DOHH2 (cell line): Measurements from ENCODE around the gene PTGIS.

ENCODE experiments used
- H3F3A ChIP-seq: fragments of 200-600 bp; sonication (generic), shearing (Covaris generic); 2 replicates; pipeline ENCODE4 v1.6.0; 2016; ENCODE audit warnings: antibody characterized with exemption, mild to moderate bottlenecking; ENCODE audit not compliant: control insufficient read depth, insufficient read depth
- H3K27ac ChIP-seq: fragments of 200-600 bp; sonication (generic); 2 replicates; pipeline ENCODE4 v1.5.1; 2014; ENCODE audit warnings: low read depth, mild to moderate bottlenecking, low read length, moderate library complexity
- H3K27me3 ChIP-seq: fragments of 200-600 bp; sonication (generic); 2 replicates; pipeline ENCODE4 v1.6.1; 2014; ENCODE audit warnings: mild to moderate bottlenecking, low read length, mixed read lengths; ENCODE audit not compliant: control insufficient read depth
- H3K36me3 ChIP-seq: fragments of 200-600 bp; sonication (generic); 2 replicates; pipeline ENCODE4 v1.6.1; 2014; ENCODE audit warnings: mild to moderate bottlenecking, low read length, moderate library complexity, mixed read lengths; ENCODE audit not compliant: control insufficient read depth
- H3K4me1 ChIP-seq: fragments of 200-600 bp; sonication (generic); 2 replicates; pipeline ENCODE4 v1.6.1; 2014; ENCODE audit warnings: mild to moderate bottlenecking, low read length, mixed read lengths; ENCODE audit not compliant: control insufficient read depth
- H3K4me2 ChIP-seq: fragments of 200-600 bp; sonication (generic); 2 replicates; pipeline ENCODE4 v1.6.0; 2014; ENCODE audit warnings: mild to moderate bottlenecking, low read length, moderate library complexity
- H3K4me3 ChIP-seq: fragments of 200-600 bp; sonication (generic); 2 replicates; pipeline ENCODE4 v1.5.1; 2014; ENCODE audit warnings: mild to moderate bottlenecking, low read length, mixed read lengths
- H3K79me2 ChIP-seq: fragments of 200-600 bp; sonication (generic); 2 replicates; pipeline ENCODE4 v1.6.1; 2014; ENCODE audit warnings: mild to moderate bottlenecking, low read length, mixed read lengths; ENCODE audit not compliant: control insufficient read depth
- H3K9me2 ChIP-seq: fragments of 200-600 bp; sonication (generic); replicated peaks from 2 replicates; pipeline ENCODE4 v1.6.1; 2014; ENCODE audit warnings: mild to moderate bottlenecking, low read length, mixed read lengths; ENCODE audit not compliant: control insufficient read depth
- H3K9me3 ChIP-seq: fragments of 200-600 bp; sonication (generic); 2 replicates; pipeline ENCODE4 v1.6.1; 2014; ENCODE audit warnings: antibody characterized with exemption, low read length, mixed read lengths; ENCODE audit not compliant: control insufficient read depth, insufficient read depth
- H4K20me1 ChIP-seq: fragments of 200-600 bp; sonication (generic); 2 replicates; pipeline ENCODE4 v1.6.0; 2014; ENCODE audit warnings: low read depth, mild to moderate bottlenecking, antibody characterized with exemption, low read length, moderate library complexity; ENCODE audit not compliant: control insufficient read depth, insufficient read depth
- EZH2phosphoT487 ChIP-seq: fragments of 200-600 bp; sonication (generic); IDR thresholded peaks from 2 replicates; pipeline ENCODE4 v1.6.1; 2017; ENCODE audit warnings: borderline replicate concordance, mild to moderate bottlenecking, antibody characterized with exemption, low read length, moderate library complexity, mixed read lengths
- TF ChIP-seq, protein P1 (sequence below): fragments of 200-600 bp; sonication (generic); IDR thresholded peaks from one replicate; pipeline ENCODE4 v1.5.1; 2014; ENCODE audit warnings: antibody characterized with exemption, mild to moderate bottlenecking, low read depth, low read length; ENCODE audit not compliant: poor library complexity, severe bottlenecking

Gene PTGIS

DNA sequence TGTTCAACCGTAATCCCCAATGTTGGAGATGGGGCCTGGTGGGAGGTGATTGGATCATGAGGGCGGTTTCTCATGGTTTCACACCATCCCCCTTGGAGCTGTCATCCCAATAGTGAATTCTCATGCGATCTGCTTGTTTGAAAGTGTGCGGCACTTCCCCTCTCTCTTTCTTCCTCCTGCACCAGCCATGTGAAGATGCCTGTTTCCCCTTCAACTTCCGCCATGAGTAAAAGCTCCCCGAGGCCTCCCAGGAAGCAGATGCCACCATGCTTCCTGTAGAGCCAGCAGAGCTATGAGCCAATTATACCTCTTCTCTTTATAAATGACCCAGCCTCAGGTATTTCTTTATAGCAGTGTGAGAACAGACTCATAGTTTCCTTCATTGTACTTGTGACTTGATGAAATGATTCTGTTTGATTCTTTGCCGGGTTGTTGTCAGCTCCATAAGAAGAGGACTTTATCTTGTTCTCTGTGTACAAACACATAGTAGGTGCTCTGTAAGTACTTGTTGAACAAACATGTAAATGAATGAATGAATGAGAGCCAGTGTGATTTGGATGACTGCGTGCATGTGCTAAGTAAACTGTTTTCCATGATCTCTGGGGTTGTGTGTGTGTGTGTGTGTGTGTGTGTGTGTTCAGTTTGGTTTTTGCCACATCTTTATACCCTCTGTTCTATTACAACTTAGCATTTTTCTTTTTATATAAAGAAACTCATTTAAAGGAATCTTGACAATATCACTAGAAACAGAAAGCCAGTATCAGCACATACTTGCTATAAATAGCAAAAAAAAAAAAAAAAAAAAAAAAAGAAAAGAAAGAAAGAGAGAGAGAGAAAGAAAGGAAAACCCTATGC lies 22.5 kb upstream of the PTGIS start:
- Histone ChIP-seq H3K9me3 (no peaks in the 10 kb centered on the region), H3K27ac (no peak overlapping the region), H3K27me3 (peaks cover 5% of the 10 kb centered on the region; the same call in 1 of the 2 replicates), H3K9me2 (no peaks in the 10 kb centered on the region), H3K4me1 (peaks cover 14% of the 10 kb centered on the region), H3F3A (no peaks in the 10 kb centered on the region), H3K36me3 (no peaks in the 10 kb centered on the region), H3K4me2 (no peak overlapping the region), H3K79me2 (no peaks in the 10 kb centered on the region), H4K20me1 (no peaks in the 10 kb centered on the region), H3K4me3 (no peak overlapping the region)
- TF ChIP-seq EZH2phosphoT487: no peak
- TF ChIP-seq, protein P1, sequence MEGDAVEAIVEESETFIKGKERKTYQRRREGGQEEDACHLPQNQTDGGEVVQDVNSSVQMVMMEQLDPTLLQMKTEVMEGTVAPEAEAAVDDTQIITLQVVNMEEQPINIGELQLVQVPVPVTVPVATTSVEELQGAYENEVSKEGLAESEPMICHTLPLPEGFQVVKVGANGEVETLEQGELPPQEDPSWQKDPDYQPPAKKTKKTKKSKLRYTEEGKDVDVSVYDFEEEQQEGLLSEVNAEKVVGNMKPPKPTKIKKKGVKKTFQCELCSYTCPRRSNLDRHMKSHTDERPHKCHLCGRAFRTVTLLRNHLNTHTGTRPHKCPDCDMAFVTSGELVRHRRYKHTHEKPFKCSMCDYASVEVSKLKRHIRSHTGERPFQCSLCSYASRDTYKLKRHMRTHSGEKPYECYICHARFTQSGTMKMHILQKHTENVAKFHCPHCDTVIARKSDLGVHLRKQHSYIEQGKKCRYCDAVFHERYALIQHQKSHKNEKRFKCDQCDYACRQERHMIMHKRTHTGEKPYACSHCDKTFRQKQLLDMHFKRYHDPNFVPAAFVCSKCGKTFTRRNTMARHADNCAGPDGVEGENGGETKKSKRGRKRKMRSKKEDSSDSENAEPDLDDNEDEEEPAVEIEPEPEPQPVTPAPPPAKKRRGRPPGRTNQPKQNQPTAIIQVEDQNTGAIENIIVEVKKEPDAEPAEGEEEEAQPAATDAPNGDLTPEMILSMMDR: no peak

DNA sequence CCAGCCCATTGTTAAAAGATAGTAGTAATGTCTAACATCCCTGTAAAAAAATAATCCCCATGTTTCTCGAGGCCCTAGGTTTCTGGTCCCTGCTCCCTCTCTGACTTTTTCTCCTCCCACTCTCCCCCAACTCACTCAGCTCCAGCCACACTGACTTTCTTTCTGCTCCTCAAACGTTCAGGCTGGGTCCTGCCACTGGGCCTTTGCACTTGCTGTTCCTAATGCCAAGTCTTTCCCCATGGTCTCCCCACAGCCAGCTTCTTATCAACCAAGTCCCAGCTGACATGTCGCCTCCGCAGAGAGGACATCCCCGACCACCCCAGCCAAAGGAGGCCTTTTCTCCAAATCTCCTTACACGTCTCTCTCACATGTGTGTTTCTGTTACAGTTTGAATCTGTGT lies 21.8 kb upstream of the PTGIS start:
- H3K36me3 ChIP-seq: no peaks in the 10 kb centered on the region
- H3F3A ChIP-seq: no peaks in the 10 kb centered on the region
- no peak overlapping the region for H3K4me3 ChIP-seq
- no peaks in the 10 kb centered on the region for H4K20me1 ChIP-seq
- no peaks in the 10 kb centered on the region for H3K9me2 ChIP-seq
- peaks cover 8% of the 10 kb centered on the region; the same call in 1 of the 2 replicates for H3K27me3 ChIP-seq
- no peak overlapping the region for H3K4me2 ChIP-seq
- no peaks in the 10 kb centered on the region for H3K79me2 ChIP-seq
- H3K9me3 ChIP-seq: no peaks in the 10 kb centered on the region
- peaks cover 10% of the 10 kb centered on the region for H3K4me1 ChIP-seq
- no peak overlapping the region for H3K27ac ChIP-seq
- TF ChIP-seq, protein P1: no peak
- no peak for TF ChIP-seq EZH2phosphoT487

DNA sequence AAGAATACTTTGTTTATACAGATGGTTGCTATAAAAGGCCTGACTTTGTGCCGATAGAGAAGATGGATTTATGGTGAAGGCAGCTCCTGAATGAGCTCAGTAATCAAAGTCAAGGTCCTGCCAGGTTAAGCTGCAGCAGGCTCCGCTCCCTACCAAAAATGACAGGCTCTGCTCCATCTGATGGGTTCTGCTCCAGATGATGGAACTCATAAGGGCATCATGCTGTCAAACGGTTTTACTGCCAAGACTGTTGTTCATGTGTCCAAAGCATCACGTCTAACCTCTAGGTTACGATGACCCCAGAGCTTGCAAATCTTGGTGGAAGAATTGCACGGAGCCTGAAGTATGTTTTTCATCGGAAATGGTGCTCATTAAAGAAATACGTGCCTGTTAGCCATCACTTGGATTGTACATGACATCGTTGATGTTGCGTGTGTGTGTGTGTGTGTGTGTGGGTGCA lies 19.2 kb upstream of the PTGIS start:
- Histone ChIP-seq H3K27me3 (peaks cover 11% of the 10 kb centered on the region; the same call in 1 of the 2 replicates), H3K9me2 (no peaks in the 10 kb centered on the region), H3K4me1 (peaks cover 7% of the 10 kb centered on the region), H3K27ac (no peak overlapping the region), H3K9me3 (no peaks in the 10 kb centered on the region), H3K4me3 (no peak overlapping the region), H3K79me2 (no peaks in the 10 kb centered on the region), H3F3A (no peaks in the 10 kb centered on the region), H3K4me2 (no peak overlapping the region), H3K36me3 (no peaks in the 10 kb centered on the region), H4K20me1 (no peaks in the 10 kb centered on the region)
- TF ChIP-seq, protein P1: no peak
- no peak for TF ChIP-seq EZH2phosphoT487
